HEK293 (cell line): ENCODE data around the gene TEDDM1.

ENCODE experiments used
- CTCF ChIA-PET: fragments of 350-600 bp; formaldehyde crosslinking; extraction: SDS; loops from one replicate; lab custom pipeline; 2021; ENCODE audit warnings: antibody characterized with exemption; lab: Yijun Ruan, JAX
- POLR2A ChIA-PET: fragments of 300-600 bp; formaldehyde crosslinking; extraction: SDS; loops from one replicate; lab custom pipeline; 2020; ENCODE audit warnings: antibody characterized with exemption, inconsistent platforms; lab: Yijun Ruan, JAX
- H3K27ac ChIP-seq: fragments of 200-500 bp; sonication (Bioruptor generic); 2 replicates; pipeline ENCODE4 v1.5.1; 2014; ENCODE audit warnings: low read depth, low read length, control low read depth, inconsistent platforms; ENCODE audit errors: extremely low read depth
- H3K36me3 ChIP-seq, 2 experiments: fragments of 200-500 bp in 1 of 2; sonication (Bioruptor generic) in 1 of 2; 1 replicate in 1 of 2; 2 replicates in 1 of 2; pipeline ENCODE4 v1.5.1; 2014 to 2017; ENCODE audit warnings: inconsistent platforms in 2 of 2, low read length in 2 of 2; ENCODE audit not compliant: control insufficient read depth in 2 of 2, insufficient read depth in 1 of 2
- H3K4me1 ChIP-seq: fragments of 200-500 bp; sonication (Bioruptor generic); 2 replicates; pipeline ENCODE4 v1.5.1; 2014; ENCODE audit warnings: mild to moderate bottlenecking, low read length, inconsistent platforms; ENCODE audit not compliant: control insufficient read depth, insufficient read depth
- H3K4me3 ChIP-seq: 2 replicates; pipeline ENCODE4 v1.5.1; 2011; ENCODE audit warnings: low read depth, mild to moderate bottlenecking, control low read depth, low read length, moderate library complexity
- H3K9me3 ChIP-seq: fragments of 200-500 bp; sonication (Bioruptor generic); 2 replicates; pipeline ENCODE4 v1.5.1; 2014; ENCODE audit warnings: low read depth, low read length, inconsistent platforms; ENCODE audit not compliant: control insufficient read depth, insufficient read depth
- GLIS1 ChIP-seq: fragments of 450-650 bp; formaldehyde crosslinking; IDR thresholded peaks from 2 replicates; pipeline ENCODE4 v1.5.1; 2016; ENCODE audit warnings: missing biosample characterization, missing genetic modification characterization
- KLF1 ChIP-seq: fragments of 450-650 bp; formaldehyde crosslinking; IDR thresholded peaks from 2 replicates; pipeline ENCODE4 v1.5.1; 2016; ENCODE audit warnings: missing biosample characterization, missing genetic modification characterization
- KLF7 ChIP-seq: fragments of 450-650 bp; formaldehyde crosslinking; IDR thresholded peaks from 2 replicates; pipeline ENCODE4 v1.5.1; 2016; ENCODE audit warnings: missing biosample characterization, missing genetic modification characterization, borderline replicate concordance
- ZFP37 ChIP-seq: fragments of 450-650 bp; formaldehyde crosslinking; IDR thresholded peaks from 2 replicates; pipeline ENCODE4 v1.5.1; 2016; ENCODE audit warnings: missing biosample characterization, missing genetic modification characterization
- ZNF112 ChIP-seq: fragments of 450-650 bp; formaldehyde crosslinking; IDR thresholded peaks from 2 replicates; pipeline ENCODE4 v1.5.0; 2017; ENCODE audit warnings: missing biosample characterization, missing genetic modification characterization
- ZNF114 ChIP-seq: fragments of 450-650 bp; formaldehyde crosslinking; IDR thresholded peaks from 2 replicates; pipeline ENCODE4 v1.5.0; 2017; ENCODE audit warnings: missing biosample characterization, missing genetic modification characterization
- ZNF121 ChIP-seq: fragments of 450-650 bp; formaldehyde crosslinking; IDR thresholded peaks from 2 replicates; pipeline ENCODE4 v1.5.1; 2016; ENCODE audit warnings: missing biosample characterization, missing genetic modification characterization
- ZNF221 ChIP-seq: fragments of 450-650 bp; formaldehyde crosslinking; IDR thresholded peaks from 2 replicates; pipeline ENCODE4 v1.5.1; 2017; ENCODE audit warnings: missing biosample characterization, missing genetic modification characterization, borderline replicate concordance
- ZNF274 ChIP-seq, 2 experiments: fragments of 200-500 bp in 1 of 2; fragments of 450-650 bp in 1 of 2; sonication (Bioruptor generic) in 1 of 2; formaldehyde crosslinking in 1 of 2; IDR thresholded peaks; 2 replicates each; pipeline versions ENCODE4 v1.5.1 to v1.6.1; 2014 to 2016; ENCODE audit warnings: borderline replicate concordance in 1 of 2, inconsistent platforms in 1 of 2, low read length in 1 of 2, missing biosample characterization in 1 of 2, missing genetic modification characterization in 1 of 2
- ZNF311 ChIP-seq: fragments of 450-650 bp; formaldehyde crosslinking; IDR thresholded peaks from 2 replicates; pipeline ENCODE4 v1.5.1; 2017; ENCODE audit warnings: missing biosample characterization, missing genetic modification characterization, borderline replicate concordance
- ZNF416 ChIP-seq: fragments of 450-650 bp; formaldehyde crosslinking; IDR thresholded peaks from 2 replicates; pipeline ENCODE4 v1.5.1; 2016; ENCODE audit warnings: missing biosample characterization, missing genetic modification characterization
- ZNF433 ChIP-seq: fragments of 450-650 bp; formaldehyde crosslinking; IDR thresholded peaks from 2 replicates; pipeline ENCODE4 v1.5.1; 2016; ENCODE audit warnings: missing biosample characterization, missing genetic modification characterization, low read depth
- ZNF501 ChIP-seq: fragments of 450-650 bp; formaldehyde crosslinking; IDR thresholded peaks from 2 replicates; pipeline ENCODE4 v1.5.1; 2016; ENCODE audit warnings: missing biosample characterization, missing genetic modification characterization
- ZNF514 ChIP-seq: fragments of 450-650 bp; formaldehyde crosslinking; IDR thresholded peaks from 2 replicates; pipeline ENCODE4 v1.5.1; 2016; ENCODE audit warnings: missing biosample characterization, missing genetic modification characterization
- ZNF548 ChIP-seq: fragments of 450-650 bp; formaldehyde crosslinking; IDR thresholded peaks from 2 replicates; pipeline ENCODE4 v1.5.1; 2016; ENCODE audit warnings: missing biosample characterization, missing genetic modification characterization
- ZNF768 ChIP-seq: fragments of 450-650 bp; formaldehyde crosslinking; IDR thresholded peaks from 2 replicates; pipeline ENCODE4 v1.5.1; 2018; ENCODE audit warnings: missing biosample characterization, mild to moderate bottlenecking, missing genetic modification characterization
- TF ChIP-seq, protein P1 (sequence below): fragments of 450-650 bp; IDR thresholded peaks from 2 replicates; pipeline ENCODE4 v1.5.1; 2018; ENCODE audit warnings: missing biosample characterization, missing genetic modification characterization
- TF ChIP-seq, protein P2 (sequence below): fragments of 450-650 bp; formaldehyde crosslinking; IDR thresholded peaks from 2 replicates; pipeline ENCODE4 v1.5.1; 2016; ENCODE audit warnings: missing biosample characterization, missing genetic modification characterization
- TF ChIP-seq, protein P3 (sequence below): fragments of 450-650 bp; formaldehyde crosslinking; IDR thresholded peaks from 2 replicates; pipeline ENCODE4 v1.5.1; 2016; ENCODE audit warnings: missing biosample characterization, missing genetic modification characterization, low read depth

TEDDM1 gene

DNA sequence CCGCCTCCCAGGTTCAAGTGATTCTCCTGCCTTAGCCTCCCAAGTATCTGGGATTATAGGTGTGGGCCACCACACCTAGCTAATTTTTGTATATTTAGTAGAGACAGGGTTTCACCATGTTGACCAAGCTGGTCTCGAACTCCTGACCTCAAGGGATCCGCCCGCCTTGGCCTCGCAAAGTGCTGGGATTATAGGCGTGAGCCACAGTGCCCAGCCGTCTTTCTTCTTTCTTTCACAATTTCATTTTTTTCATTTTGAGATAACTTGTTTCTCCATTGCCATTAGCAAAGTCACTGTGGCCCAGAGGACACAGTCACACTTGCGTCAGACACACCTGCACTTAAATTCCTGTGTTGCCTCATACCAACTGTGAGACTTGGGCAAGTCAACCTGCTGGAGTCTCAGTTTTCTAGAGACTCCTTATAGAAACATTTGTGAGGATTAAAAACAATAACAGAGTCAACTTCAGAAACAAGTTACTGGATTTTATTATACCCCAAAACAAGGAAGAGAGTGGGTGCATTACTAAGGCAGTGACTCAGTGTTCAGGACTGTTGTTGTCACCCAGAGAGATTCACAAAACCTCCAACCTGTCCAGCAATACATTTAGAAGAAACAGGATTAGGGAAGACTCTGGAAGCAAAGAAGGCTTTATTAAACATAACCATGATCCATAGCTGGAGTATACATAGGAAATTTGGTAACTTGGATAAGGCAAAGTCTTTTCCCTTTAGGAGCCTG lies 2.6 kb downstream of the TEDDM1 start:
- Histone ChIP-seq H3K4me3 (no peak overlapping the region), H3K27ac (no peak overlapping the region), H3K9me3 (no peaks in the 10 kb centered on the region), H3K36me3 (no peaks in the 10 kb centered on the region), H3K4me1 (peaks cover 4% of the 10 kb centered on the region; the same call in 1 of the 2 replicates)
- POLR2A ChIA-PET, result no interaction called here
- TF ChIP-seq, protein P1, sequence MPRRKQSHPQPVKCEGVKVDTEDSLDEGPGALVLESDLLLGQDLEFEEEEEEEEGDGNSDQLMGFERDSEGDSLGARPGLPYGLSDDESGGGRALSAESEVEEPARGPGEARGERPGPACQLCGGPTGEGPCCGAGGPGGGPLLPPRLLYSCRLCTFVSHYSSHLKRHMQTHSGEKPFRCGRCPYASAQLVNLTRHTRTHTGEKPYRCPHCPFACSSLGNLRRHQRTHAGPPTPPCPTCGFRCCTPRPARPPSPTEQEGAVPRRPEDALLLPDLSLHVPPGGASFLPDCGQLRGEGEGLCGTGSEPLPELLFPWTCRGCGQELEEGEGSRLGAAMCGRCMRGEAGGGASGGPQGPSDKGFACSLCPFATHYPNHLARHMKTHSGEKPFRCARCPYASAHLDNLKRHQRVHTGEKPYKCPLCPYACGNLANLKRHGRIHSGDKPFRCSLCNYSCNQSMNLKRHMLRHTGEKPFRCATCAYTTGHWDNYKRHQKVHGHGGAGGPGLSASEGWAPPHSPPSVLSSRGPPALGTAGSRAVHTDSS (tag by site-specific recombination), result no peak
- TF ChIP-seq ZNF121, result no peak
- no peak for TF ChIP-seq ZNF548
- TF ChIP-seq ZNF274 (IDR thresholded peaks at IDR 0.05; ENCODE audit: low read length), result no peak
- TF ChIP-seq ZNF274 (tag by site-specific recombination; IDR thresholded peaks at IDR 0.05; ENCODE audit: borderline replicate concordance), result no peak
- TF ChIP-seq ZNF112 (tag by site-specific recombination), result no peak
- TF ChIP-seq ZNF416 (tag by site-specific recombination), result no peak
- no peak for TF ChIP-seq ZFP37 (tag by site-specific recombination)
- TF ChIP-seq, protein P2, sequence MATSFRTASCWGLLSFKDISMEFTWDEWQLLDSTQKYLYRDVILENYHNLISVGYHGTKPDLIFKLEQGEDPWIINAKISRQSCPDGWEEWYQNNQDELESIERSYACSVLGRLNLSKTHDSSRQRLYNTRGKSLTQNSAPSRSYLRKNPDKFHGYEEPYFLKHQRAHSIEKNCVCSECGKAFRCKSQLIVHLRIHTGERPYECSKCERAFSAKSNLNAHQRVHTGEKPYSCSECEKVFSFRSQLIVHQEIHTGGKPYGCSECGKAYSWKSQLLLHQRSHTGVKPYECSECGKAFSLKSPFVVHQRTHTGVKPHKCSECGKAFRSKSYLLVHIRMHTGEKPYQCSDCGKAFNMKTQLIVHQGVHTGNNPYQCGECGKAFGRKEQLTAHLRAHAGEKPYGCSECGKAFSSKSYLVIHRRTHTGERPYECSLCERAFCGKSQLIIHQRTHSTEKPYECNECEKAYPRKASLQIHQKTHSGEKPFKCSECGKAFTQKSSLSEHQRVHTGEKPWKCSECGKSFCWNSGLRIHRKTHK (tag by site-specific recombination), result no peak
- 0 out of 2 replicates have a peak, but pooled peaks have one; percentile 38 for TF ChIP-seq KLF1 (tag by site-specific recombination)
- TF ChIP-seq ZNF514 (tag by site-specific recombination), result no peak
- TF ChIP-seq GLIS1 (tag by site-specific recombination), result peak; percentile 22; the same call in 1 of the 2 replicates
- TF ChIP-seq ZNF311, result no peak
- TF ChIP-seq, all 188 proteins: peak for 2
- CTCF ChIA-PET, result interaction anchor here (0.6 to 3.7 kb wide), 16 partner anchors 11 to 387 kb away, joined by 3 to 123 read pairs (median 3); no protein-coding TSS in a partner anchor

- Histone ChIP-seq H3K36me3 (no peaks in the 10 kb centered on the region), H3K4me1 (peaks cover 4% of the 10 kb centered on the region; the same call in 1 of the 2 replicates), H3K27ac (no peak overlapping the region), H3K4me3 (no peak overlapping the region), H3K9me3 (no peaks in the 10 kb centered on the region)
- POLR2A ChIA-PET, result interaction anchor here (1.3 to 1.4 kb wide), 2 partner anchors 253 to 311 kb away, joined by 6 to 7 read pairs; no protein-coding TSS in a partner anchor
- CTCF ChIA-PET, result interaction anchor here (0.6 to 3.7 kb wide), 25 partner anchors 8 to 325 kb away, joined by 3 to 123 read pairs (median 3); no protein-coding TSS in a partner anchor
- TF ChIP-seq ZNF114 (tag by site-specific recombination) (no peak), ZNF501 (tag by site-specific recombination) (no peak), ZNF221 (tag by site-specific recombination) (no peak), ZNF433 (no peak), KLF7 (tag by site-specific recombination) (no peak), ZNF768 (tag by site-specific recombination) (no peak)
- TF ChIP-seq, protein P3, sequence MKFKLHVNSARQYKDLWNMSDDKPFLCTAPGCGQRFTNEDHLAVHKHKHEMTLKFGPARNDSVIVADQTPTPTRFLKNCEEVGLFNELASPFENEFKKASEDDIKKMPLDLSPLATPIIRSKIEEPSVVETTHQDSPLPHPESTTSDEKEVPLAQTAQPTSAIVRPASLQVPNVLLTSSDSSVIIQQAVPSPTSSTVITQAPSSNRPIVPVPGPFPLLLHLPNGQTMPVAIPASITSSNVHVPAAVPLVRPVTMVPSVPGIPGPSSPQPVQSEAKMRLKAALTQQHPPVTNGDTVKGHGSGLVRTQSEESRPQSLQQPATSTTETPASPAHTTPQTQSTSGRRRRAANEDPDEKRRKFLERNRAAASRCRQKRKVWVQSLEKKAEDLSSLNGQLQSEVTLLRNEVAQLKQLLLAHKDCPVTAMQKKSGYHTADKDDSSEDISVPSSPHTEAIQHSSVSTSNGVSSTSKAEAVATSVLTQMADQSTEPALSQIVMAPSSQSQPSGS (tag by site-specific recombination), result no peak
Measured at GRCh38 chr1:182395906-182396305, 4.6 kb downstream of the TEDDM1 start.
